Measurements from ENCODE around the gene RYR3.

DNA sequence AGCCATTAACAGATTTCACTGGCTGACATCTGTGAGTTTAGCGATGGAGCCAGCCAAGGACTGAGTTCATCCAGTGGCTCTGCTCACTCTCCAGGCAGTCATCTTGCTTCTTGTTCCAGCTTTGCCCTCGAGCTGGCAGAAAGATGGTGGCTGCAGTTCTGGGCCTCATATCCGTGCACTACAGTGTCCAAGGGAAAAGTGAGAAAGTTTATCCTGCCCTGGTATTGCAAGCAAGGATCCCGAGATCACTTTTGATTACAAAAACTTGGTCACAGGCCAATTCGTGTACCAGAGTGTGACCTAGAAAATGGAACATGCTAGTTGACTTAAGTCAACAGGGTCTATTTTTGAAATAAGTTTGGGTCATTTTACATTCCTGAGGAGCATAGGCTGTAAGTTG, 369.6 kb downstream of the RYR3 start:
- no peak for TF ChIP-seq ZNF843 (tag by site-specific recombination; IDR thresholded peaks at IDR 0.05)
- TF ChIP-seq, protein P1, sequence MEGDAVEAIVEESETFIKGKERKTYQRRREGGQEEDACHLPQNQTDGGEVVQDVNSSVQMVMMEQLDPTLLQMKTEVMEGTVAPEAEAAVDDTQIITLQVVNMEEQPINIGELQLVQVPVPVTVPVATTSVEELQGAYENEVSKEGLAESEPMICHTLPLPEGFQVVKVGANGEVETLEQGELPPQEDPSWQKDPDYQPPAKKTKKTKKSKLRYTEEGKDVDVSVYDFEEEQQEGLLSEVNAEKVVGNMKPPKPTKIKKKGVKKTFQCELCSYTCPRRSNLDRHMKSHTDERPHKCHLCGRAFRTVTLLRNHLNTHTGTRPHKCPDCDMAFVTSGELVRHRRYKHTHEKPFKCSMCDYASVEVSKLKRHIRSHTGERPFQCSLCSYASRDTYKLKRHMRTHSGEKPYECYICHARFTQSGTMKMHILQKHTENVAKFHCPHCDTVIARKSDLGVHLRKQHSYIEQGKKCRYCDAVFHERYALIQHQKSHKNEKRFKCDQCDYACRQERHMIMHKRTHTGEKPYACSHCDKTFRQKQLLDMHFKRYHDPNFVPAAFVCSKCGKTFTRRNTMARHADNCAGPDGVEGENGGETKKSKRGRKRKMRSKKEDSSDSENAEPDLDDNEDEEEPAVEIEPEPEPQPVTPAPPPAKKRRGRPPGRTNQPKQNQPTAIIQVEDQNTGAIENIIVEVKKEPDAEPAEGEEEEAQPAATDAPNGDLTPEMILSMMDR (tag by site-specific recombination; IDR thresholded peaks at IDR 0.05) = no peak
- TF ChIP-seq, protein P2, sequence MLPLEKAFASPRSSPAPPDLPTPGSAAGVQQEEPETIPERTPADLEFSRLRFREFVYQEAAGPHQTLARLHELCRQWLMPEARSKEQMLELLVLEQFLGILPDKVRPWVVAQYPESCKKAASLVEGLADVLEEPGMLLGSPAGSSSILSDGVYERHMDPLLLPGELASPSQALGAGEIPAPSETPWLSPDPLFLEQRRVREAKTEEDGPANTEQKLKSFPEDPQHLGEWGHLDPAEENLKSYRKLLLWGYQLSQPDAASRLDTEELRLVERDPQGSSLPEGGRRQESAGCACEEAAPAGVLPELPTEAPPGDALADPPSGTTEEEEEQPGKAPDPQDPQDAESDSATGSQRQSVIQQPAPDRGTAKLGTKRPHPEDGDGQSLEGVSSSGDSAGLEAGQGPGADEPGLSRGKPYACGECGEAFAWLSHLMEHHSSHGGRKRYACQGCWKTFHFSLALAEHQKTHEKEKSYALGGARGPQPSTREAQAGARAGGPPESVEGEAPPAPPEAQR (tag by site-specific recombination; IDR thresholded peaks at IDR 0.05) = no peak
- TF ChIP-seq, protein P3, sequence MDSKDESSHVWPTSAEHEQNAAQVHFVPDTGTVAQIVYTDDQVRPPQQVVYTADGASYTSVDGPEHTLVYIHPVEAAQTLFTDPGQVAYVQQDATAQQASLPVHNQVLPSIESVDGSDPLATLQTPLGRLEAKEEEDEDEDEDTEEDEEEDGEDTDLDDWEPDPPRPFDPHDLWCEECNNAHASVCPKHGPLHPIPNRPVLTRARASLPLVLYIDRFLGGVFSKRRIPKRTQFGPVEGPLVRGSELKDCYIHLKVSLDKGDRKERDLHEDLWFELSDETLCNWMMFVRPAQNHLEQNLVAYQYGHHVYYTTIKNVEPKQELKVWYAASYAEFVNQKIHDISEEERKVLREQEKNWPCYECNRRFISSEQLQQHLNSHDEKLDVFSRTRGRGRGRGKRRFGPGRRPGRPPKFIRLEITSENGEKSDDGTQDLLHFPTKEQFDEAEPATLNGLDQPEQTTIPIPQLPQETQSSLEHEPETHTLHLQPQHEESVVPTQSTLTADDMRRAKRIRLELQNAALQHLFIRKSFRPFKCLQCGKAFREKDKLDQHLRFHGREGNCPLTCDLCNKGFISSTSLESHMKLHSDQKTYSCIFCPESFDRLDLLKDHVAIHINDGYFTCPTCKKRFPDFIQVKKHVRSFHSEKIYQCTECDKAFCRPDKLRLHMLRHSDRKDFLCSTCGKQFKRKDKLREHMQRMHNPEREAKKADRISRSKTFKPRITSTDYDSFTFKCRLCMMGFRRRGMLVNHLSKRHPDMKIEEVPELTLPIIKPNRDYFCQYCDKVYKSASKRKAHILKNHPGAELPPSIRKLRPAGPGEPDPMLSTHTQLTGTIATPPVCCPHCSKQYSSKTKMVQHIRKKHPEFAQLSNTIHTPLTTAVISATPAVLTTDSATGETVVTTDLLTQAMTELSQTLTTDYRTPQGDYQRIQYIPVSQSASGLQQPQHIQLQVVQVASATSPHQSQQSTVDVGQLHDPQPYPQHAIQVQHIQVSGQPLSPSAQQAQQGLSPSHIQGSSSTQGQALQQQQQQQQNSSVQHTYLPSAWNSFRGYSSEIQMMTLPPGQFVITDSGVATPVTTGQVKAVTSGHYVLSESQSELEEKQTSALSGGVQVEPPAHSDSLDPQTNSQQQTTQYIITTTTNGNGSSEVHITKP (tag by site-specific recombination; IDR thresholded peaks at IDR 0.05) = no peak
- TF ChIP-seq, protein P4, sequence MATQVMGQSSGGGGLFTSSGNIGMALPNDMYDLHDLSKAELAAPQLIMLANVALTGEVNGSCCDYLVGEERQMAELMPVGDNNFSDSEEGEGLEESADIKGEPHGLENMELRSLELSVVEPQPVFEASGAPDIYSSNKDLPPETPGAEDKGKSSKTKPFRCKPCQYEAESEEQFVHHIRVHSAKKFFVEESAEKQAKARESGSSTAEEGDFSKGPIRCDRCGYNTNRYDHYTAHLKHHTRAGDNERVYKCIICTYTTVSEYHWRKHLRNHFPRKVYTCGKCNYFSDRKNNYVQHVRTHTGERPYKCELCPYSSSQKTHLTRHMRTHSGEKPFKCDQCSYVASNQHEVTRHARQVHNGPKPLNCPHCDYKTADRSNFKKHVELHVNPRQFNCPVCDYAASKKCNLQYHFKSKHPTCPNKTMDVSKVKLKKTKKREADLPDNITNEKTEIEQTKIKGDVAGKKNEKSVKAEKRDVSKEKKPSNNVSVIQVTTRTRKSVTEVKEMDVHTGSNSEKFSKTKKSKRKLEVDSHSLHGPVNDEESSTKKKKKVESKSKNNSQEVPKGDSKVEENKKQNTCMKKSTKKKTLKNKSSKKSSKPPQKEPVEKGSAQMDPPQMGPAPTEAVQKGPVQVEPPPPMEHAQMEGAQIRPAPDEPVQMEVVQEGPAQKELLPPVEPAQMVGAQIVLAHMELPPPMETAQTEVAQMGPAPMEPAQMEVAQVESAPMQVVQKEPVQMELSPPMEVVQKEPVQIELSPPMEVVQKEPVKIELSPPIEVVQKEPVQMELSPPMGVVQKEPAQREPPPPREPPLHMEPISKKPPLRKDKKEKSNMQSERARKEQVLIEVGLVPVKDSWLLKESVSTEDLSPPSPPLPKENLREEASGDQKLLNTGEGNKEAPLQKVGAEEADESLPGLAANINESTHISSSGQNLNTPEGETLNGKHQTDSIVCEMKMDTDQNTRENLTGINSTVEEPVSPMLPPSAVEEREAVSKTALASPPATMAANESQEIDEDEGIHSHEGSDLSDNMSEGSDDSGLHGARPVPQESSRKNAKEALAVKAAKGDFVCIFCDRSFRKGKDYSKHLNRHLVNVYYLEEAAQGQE (tag by site-specific recombination; IDR thresholded peaks at IDR 0.05) = no peak
- no peak for TF ChIP-seq ZFP37 (tag by site-specific recombination; IDR thresholded peaks at IDR 0.05)
- TF ChIP-seq, protein P5, sequence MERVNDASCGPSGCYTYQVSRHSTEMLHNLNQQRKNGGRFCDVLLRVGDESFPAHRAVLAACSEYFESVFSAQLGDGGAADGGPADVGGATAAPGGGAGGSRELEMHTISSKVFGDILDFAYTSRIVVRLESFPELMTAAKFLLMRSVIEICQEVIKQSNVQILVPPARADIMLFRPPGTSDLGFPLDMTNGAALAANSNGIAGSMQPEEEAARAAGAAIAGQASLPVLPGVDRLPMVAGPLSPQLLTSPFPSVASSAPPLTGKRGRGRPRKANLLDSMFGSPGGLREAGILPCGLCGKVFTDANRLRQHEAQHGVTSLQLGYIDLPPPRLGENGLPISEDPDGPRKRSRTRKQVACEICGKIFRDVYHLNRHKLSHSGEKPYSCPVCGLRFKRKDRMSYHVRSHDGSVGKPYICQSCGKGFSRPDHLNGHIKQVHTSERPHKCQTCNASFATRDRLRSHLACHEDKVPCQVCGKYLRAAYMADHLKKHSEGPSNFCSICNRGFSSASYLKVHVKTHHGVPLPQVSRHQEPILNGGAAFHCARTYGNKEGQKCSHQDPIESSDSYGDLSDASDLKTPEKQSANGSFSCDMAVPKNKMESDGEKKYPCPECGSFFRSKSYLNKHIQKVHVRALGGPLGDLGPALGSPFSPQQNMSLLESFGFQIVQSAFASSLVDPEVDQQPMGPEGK (tag by site-specific recombination; IDR thresholded peaks at IDR 0.05) = no peak
- TF ChIP-seq ZNF132 (tag by site-specific recombination; IDR thresholded peaks at IDR 0.05; ENCODE audit: borderline replicate concordance) = no peak
- TF ChIP-seq, protein P6, sequence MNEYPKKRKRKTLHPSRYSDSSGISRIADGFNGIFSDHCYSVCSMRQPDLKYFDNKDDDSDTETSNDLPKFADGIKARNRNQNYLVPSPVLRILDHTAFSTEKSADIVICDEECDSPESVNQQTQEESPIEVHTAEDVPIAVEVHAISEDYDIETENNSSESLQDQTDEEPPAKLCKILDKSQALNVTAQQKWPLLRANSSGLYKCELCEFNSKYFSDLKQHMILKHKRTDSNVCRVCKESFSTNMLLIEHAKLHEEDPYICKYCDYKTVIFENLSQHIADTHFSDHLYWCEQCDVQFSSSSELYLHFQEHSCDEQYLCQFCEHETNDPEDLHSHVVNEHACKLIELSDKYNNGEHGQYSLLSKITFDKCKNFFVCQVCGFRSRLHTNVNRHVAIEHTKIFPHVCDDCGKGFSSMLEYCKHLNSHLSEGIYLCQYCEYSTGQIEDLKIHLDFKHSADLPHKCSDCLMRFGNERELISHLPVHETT (tag by site-specific recombination; IDR thresholded peaks at IDR 0.05) = no peak
- TF ChIP-seq, protein P7, sequence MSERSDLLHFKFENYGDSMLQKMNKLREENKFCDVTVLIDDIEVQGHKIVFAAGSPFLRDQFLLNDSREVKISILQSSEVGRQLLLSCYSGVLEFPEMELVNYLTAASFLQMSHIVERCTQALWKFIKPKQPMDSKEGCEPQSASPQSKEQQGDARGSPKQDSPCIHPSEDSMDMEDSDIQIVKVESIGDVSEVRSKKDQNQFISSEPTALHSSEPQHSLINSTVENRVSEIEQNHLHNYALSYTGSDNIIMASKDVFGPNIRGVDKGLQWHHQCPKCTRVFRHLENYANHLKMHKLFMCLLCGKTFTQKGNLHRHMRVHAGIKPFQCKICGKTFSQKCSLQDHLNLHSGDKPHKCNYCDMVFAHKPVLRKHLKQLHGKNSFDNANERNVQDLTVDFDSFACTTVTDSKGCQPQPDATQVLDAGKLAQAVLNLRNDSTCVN (tag by site-specific recombination; optimal IDR thresholded peaks at IDR 0.05) = no peak
- TF ChIP-seq REPIN1 (tag by site-specific recombination; IDR thresholded peaks at IDR 0.05; ENCODE audit: low read depth) = no peak

All from HEK293 (cell line).